Epithelial cell of proximal tubule (primary cell): ENCODE results near the gene TENM3. TPM values are rescaled to one million over a fixed set of nuclear protein-coding genes. Genes with fewer than 3 reads are reported as not detected.

ENCODE experiments used
- DNase-seq: peaks from one replicate; pipeline ENCODE4 v3.0.0-alpha.2; 2011; ENCODE audit warnings: low read depth
- H3K4me3 ChIP-seq: 2 replicates; pipeline ENCODE4 v1.5.1; 2011; ENCODE audit warnings: low read depth, mild to moderate bottlenecking, low read length
- total RNA-seq: library from RNA; depleted of rRNA; stranded (reverse); fragments of >200 nt; gene quantifications from 2 replicates; pipeline ENCODE4 v1.2.3, GENCODE V29; 2015
- TF ChIP-seq, protein P1 (sequence below): conservative IDR thresholded peaks from 2 replicates; pipeline ENCODE4 v1.5.1; 2012; ENCODE audit warnings: low read depth, mild to moderate bottlenecking, low read length

The TENM3 gene
- total RNA-seq, 1 donor from 2014 or later: 2.4 TPM

DNA sequence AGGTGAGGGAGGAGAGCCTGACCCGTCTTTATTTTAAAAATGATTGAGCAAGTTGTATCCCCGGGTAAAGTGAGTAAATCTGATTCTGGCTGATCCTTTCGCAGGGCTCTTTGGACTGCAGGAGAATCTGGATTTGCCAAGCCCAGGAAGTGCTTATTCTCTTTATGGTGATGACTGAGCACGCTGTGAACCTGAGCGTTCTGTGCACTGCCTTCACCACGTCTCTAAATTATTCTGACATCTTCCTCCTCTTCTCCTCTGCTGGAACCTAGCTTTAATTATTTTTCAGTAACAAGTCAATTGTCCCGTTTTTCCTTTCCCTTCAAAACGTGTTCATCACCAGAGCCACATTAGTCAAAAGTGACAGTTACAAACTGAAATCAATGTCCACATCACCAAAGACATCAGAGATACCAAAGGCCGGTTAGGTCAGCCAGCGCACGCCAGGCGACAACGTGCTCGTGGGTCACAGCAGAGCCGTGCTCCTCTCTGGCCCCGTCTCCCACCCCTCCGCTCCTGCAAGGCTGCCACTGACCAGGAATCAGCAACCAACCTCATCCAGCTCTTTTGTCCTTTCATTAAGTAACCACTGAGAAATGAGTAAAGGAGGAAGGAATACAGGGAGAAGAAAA, 599.7 kb downstream of the TENM3 start:
- TF ChIP-seq, protein P1, sequence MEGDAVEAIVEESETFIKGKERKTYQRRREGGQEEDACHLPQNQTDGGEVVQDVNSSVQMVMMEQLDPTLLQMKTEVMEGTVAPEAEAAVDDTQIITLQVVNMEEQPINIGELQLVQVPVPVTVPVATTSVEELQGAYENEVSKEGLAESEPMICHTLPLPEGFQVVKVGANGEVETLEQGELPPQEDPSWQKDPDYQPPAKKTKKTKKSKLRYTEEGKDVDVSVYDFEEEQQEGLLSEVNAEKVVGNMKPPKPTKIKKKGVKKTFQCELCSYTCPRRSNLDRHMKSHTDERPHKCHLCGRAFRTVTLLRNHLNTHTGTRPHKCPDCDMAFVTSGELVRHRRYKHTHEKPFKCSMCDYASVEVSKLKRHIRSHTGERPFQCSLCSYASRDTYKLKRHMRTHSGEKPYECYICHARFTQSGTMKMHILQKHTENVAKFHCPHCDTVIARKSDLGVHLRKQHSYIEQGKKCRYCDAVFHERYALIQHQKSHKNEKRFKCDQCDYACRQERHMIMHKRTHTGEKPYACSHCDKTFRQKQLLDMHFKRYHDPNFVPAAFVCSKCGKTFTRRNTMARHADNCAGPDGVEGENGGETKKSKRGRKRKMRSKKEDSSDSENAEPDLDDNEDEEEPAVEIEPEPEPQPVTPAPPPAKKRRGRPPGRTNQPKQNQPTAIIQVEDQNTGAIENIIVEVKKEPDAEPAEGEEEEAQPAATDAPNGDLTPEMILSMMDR: no peak
- DNase-seq: no peak
- H3K4me3 ChIP-seq: no peak overlapping the region

DNA sequence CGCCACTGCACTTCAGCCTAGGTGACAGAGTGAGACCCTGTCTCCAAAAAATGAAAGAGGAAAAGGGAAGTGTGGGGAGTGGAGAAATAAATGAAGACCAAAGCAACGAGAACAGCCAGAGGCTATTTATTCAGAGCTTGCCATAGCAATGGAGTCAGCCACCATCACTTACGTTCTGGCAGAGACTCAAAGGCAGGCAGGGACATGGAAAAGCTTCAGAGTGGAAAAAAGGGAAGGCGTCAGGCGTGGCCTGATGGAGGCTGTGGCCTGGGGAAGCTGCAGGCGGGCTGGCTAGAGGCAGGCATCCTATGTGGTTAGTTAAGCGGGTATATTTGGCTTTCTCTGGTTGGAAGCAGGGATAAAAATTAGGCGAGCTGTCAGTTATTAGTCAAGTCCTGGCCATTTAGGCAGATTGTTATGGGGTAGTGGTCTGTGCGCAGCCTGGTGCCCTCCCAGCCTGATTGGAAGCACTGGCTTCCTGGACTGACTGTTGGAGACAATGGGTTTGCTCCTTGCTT, 600.7 kb downstream of the TENM3 start:
- TF ChIP-seq, protein P1: no peak
- DNase-seq: no peak
- no peak overlapping the region for H3K4me3 ChIP-seq

GRCh38 chr4:182845618-182846017, 602.4 kb downstream of the TENM3 start:
- H3K4me3 ChIP-seq: no peak overlapping the region
- TF ChIP-seq, protein P1: no peak
- no peak for DNase-seq

- DNase-seq: no peak
- no peak overlapping the region for H3K4me3 ChIP-seq
- TF ChIP-seq, protein P1: no peak
Observed at GRCh38 chr4:182846036-182846435, 602.8 kb downstream of the TENM3 start.

GRCh38 chr4:182847576-182848450, 604.6 kb downstream of the TENM3 start:
- no peak overlapping the region for H3K4me3 ChIP-seq
- DNase-seq: no peak
- TF ChIP-seq, protein P1: no peak

DNA sequence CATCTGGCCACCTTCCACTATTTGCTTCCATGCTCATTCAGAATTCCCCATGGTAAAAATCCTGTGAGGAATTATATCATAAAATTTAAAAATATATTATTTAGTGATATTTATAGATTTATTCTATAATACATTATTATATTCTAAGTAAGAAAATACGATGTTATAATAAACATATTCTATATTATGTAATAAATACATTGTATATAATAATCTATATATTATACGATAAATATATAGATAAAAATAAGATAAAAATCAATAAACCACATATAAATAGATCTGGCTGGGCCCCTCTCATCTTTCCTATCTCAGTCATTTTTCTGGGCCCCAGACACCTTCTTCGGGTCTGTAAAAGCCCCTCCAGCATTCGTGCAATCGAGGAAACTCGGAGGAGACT, 605.5 kb downstream of the TENM3 start:
- no peak overlapping the region for H3K4me3 ChIP-seq
- no peak for DNase-seq
- TF ChIP-seq, protein P1: no peak
